K562 (cell line): ENCODE data around the gene NFATC2. TPM values are rescaled to one million over a fixed set of nuclear protein-coding genes. Genes with fewer than 3 reads are reported as not detected.
A peak's percentile ranks its signal among the peaks of the same experiment; 100 is the strongest.

Experiments used
- BHLHE40 ChIP-seq: IDR thresholded peaks from 2 replicates; pipeline ENCODE4 v1.6.1; 2011; ENCODE audit warnings: low read length, improper control_type of control experiment
- CBX1 ChIP-seq: sonication (generic); IDR thresholded peaks from 2 replicates; pipeline ENCODE4 v1.6.1; 2016; ENCODE audit warnings: antibody characterized with exemption, low read depth, mild to moderate bottlenecking
- CHCHD3 ChIP-seq: fragments of 250-450 bp; sonication (Bioruptor Pico); IDR thresholded peaks from 2 replicates; pipeline ENCODE4 v2.1.2; 2022; ENCODE audit warnings: mild to moderate bottlenecking
- CHD4 ChIP-seq: fragments of 200-600 bp; sonication (generic); IDR thresholded peaks from 3 replicates; pipeline ENCODE4 v1.6.1; 2012; ENCODE audit warnings: low read depth, mild to moderate bottlenecking, mixed read lengths, low read length, inconsistent platforms; ENCODE audit not compliant: insufficient read depth, insufficient replicate concordance, poor library complexity, severe bottlenecking
- ETV6 ChIP-seq, 3 experiments: fragments of 150-350 bp in 1 of 3; sonication (generic) in 1 of 3; formaldehyde crosslinking in 1 of 3; IDR thresholded peaks; 2 replicates each; pipeline versions ENCODE4 v1.6.1 to v1.8.0; 2014 to 2022; ENCODE audit warnings: borderline replicate concordance in 2 of 3, low read depth in 2 of 3, antibody characterized with exemption in 1 of 3, low read length in 1 of 3, mild to moderate bottlenecking in 1 of 3, missing genetic modification reagents in 1 of 3
- FOXA1 ChIP-seq: fragments of 450-650 bp; IDR thresholded peaks from 2 replicates; pipeline ENCODE4 v1.6.1; 2016; ENCODE audit warnings: mild to moderate bottlenecking, borderline replicate concordance
- FOXP4 ChIP-seq: sonication (generic); formaldehyde crosslinking; IDR thresholded peaks from 2 replicates; pipeline ENCODE4 v1.8.0; 2022; ENCODE audit warnings: mild to moderate bottlenecking, missing genetic modification reagents, borderline replicate concordance
- GATAD2B ChIP-seq: fragments of 450-650 bp; IDR thresholded peaks from 2 replicates; pipeline ENCODE4 v1.6.1; 2017; ENCODE audit warnings: mild to moderate bottlenecking, borderline replicate concordance
- MXD1 ChIP-seq: fragments of 250-450 bp; sonication (Bioruptor Pico); IDR thresholded peaks from 2 replicates; pipeline ENCODE4 v1.8.0; 2021; ENCODE audit warnings: borderline replicate concordance, mild to moderate bottlenecking, moderate library complexity; ENCODE audit not compliant: poor library complexity, severe bottlenecking
- MXI1 ChIP-seq: IDR thresholded peaks from 2 replicates; pipeline ENCODE4 v1.6.1; 2011; ENCODE audit warnings: low read depth, mild to moderate bottlenecking, improper control_type of control experiment, low read length
- MYNN ChIP-seq, 2 experiments: sonication (generic); formaldehyde crosslinking in 1 of 2; IDR thresholded peaks; 2 replicates each; pipeline versions ENCODE4 v1.5.0 to v1.6.1; 2016 to 2020; ENCODE audit warnings: antibody characterized with exemption in 1 of 2, missing genetic modification reagents in 1 of 2
- NCOA2 ChIP-seq, 2 experiments: fragments of 450-650 bp; IDR thresholded peaks; 2 replicates each; pipeline ENCODE4 v1.6.1; 2018; ENCODE audit warnings: mild to moderate bottlenecking in 2 of 2, moderate library complexity in 1 of 2; ENCODE audit not compliant: partially characterized antibody in 2 of 2
- NFE2 ChIP-seq: IDR thresholded peaks from 2 replicates; pipeline ENCODE4 v1.6.1; 2014; ENCODE audit warnings: antibody characterized with exemption, low read depth
- NR4A1 ChIP-seq, 2 experiments: fragments of 250-450 bp in 1 of 2; fragments of 450-650 bp in 1 of 2; sonication (Bioruptor Pico) in 1 of 2; IDR thresholded peaks; 2 replicates each; pipeline versions ENCODE4 v1.4.0 to v1.6.1; 2016 to 2020; ENCODE audit warnings: mild to moderate bottlenecking in 2 of 2, missing compliant biosample characterization in 1 of 2, missing genetic modification characterization in 1 of 2, moderate library complexity in 1 of 2
- PKNOX1 ChIP-seq: fragments of 450-650 bp; IDR thresholded peaks from 2 replicates; pipeline ENCODE4 v1.6.1; 2016
- PTRF ChIP-seq: fragments of 450-650 bp; IDR thresholded peaks from 2 replicates; pipeline ENCODE4 v1.6.1; 2016; ENCODE audit warnings: mild to moderate bottlenecking, missing genetic modification characterization, missing compliant biosample characterization
- RBM22 ChIP-seq: fragments of 200-400 bp; formaldehyde crosslinking; IDR thresholded peaks from 2 replicates; pipeline ENCODE4 v1.6.1; 2018; ENCODE audit warnings: low read length, low read depth; ENCODE audit not compliant: poor library complexity, severe bottlenecking
- SMAD4 ChIP-seq: fragments of 250-450 bp; sonication (Bioruptor Pico); conservative IDR thresholded peaks from 2 replicates; pipeline ENCODE4 v1.8.0; 2021; ENCODE audit warnings: inconsistent platforms, mild to moderate bottlenecking, moderate library complexity
- SRSF9 ChIP-seq: fragments of 200-400 bp; formaldehyde crosslinking; IDR thresholded peaks from 2 replicates; pipeline ENCODE4 v1.6.1; 2017; ENCODE audit warnings: low read depth, low read length, borderline replicate concordance
- ZNF23 ChIP-seq: fragments of 250-450 bp; sonication (Bioruptor Pico); IDR thresholded peaks from 2 replicates; pipeline ENCODE4 v1.4.0; 2020; ENCODE audit warnings: mild to moderate bottlenecking
- ZNF717 ChIP-seq: fragments of 250-450 bp; sonication (Bioruptor Pico); IDR thresholded peaks from 2 replicates; pipeline ENCODE4 v1.5.0; 2021
- ZNF766 ChIP-seq: fragments of 200-800 bp; sonication (Bioruptor generic); conservative IDR thresholded peaks from 2 replicates; pipeline ENCODE4 v1.6.1; 2016; ENCODE audit warnings: missing genetic modification characterization, missing compliant biosample characterization
- ZNF77 ChIP-seq: fragments of 250-450 bp; sonication (Bioruptor Pico); IDR thresholded peaks from 2 replicates; pipeline ENCODE4 v1.5.0; 2020
- polyA plus RNA-seq, 8 experiments: library from polyadenylated mRNA; depleted of rRNA in 4 of 8; stranded (reverse) in 5 of 8; unstranded in 3 of 8; fragments of >200 nt; fragmentation: Nextera tagmentation in 2 of 8; fragmentation: Illumina TruSeq in 1 of 8; extraction: Ambion mirVana in 2 of 8; extraction: Trizol in 1 of 8; gene quantifications; 2 replicates each; pipeline versions ENCODE4 v1.2.1 to v1.2.3, GENCODE V29; 2011 to 2014; ENCODE audit warnings: inconsistent platforms in 1 of 8, missing spikeins in 1 of 8
- total RNA-seq, 7 experiments: library from RNA; depleted of rRNA in 6 of 7; stranded (reverse); fragments of >200 nt in 6 of 7; fragmentation: Illumina TruSeq in 2 of 7; extraction: Trizol in 2 of 7; gene quantifications; 2 replicates each; pipeline versions ENCODE4 v1.2.1 to v1.2.3, GENCODE V29; 2011 to 2021; ENCODE audit warnings: low replicate concordance in 1 of 7

The NFATC2 gene
- total and polyA plus RNA-seq, 9 of the 15 experiments (the other 6 are each of a cell fraction or from before 2014, with no cell fraction given) = 1.9 to 11.2 (median 3.0) TPM

GRCh38 chr20:51338692-51339440, 203.7 kb downstream of the NFATC2 start (continued):
- no peak for TF ChIP-seq BHLHE40
- no peak for TF ChIP-seq ETV6 (IDR thresholded peaks at IDR 0.05; ENCODE audit: borderline replicate concordance in 1 of 2, low read depth in 2 of 2, low read length in 1 of 2)
- TF ChIP-seq ETV6 (CRISPR knock-in tag; IDR thresholded peaks at IDR 0.05; ENCODE audit: borderline replicate concordance) = 0 out of 2 replicates have a peak, but pooled peaks have one; percentile 40
- TF ChIP-seq ZNF23 (CRISPR knock-in tag) = peak; percentile 96
- TF ChIP-seq NCOA2 (IDR thresholded peaks at IDR 0.05; ENCODE audit: partially characterized antibody in 2 of 2) = no peak
- TF ChIP-seq NR4A1 (CRISPR knock-in tag; IDR thresholded peaks at IDR 0.05) = peak; percentile 100
- TF ChIP-seq NR4A1 (tag; IDR thresholded peaks at IDR 0.05) = peak; percentile 100
- TF ChIP-seq MXI1 = peak; percentile 78
- TF ChIP-seq FOXP4 = no peak
- TF ChIP-seq CBX1 = no peak
- peak; percentile 100 for TF ChIP-seq SMAD4 (CRISPR knock-in tag)
- TF ChIP-seq PTRF = peak; percentile 99
- TF ChIP-seq SRSF9 = no peak
- no peak for TF ChIP-seq MYNN (IDR thresholded peaks at IDR 0.05)
- no peak for TF ChIP-seq MYNN (CRISPR knock-in tag; IDR thresholded peaks at IDR 0.05)
- TF ChIP-seq ZNF77 (CRISPR knock-in tag) = peak; percentile 93; the same call in 1 of the 2 replicates
- peak; percentile 71 for TF ChIP-seq MXD1 (CRISPR knock-in tag)
- TF ChIP-seq GATAD2B = no peak
- peak; percentile 41; the same call in 1 of the 2 replicates for TF ChIP-seq CHCHD3 (CRISPR knock-in tag)
- no peak for TF ChIP-seq FOXA1
- peak; percentile 100 for TF ChIP-seq ZNF766 (CRISPR knock-in tag)
- 0 out of 2 replicates have a peak, but pooled peaks have one; percentile 21 for TF ChIP-seq NFE2
- peak; percentile 65 for TF ChIP-seq PKNOX1
- no peak for TF ChIP-seq CHD4
- peak; percentile 96 for TF ChIP-seq ZNF717 (CRISPR knock-in tag)
- no peak for TF ChIP-seq RBM22
